ENCODE results near the gene ABCC9.

The ABCC9 gene

GRCh38 chr12:21940549-21941505, at the start of gene ABCC9:
Gene ABCC9, minus strand, starts transcription at chr12:21941426. Its CDS starts 4,752 bp downstream, at chr12:21936674.
- DNase-seq (ENCODE audit: low read depth in 3 of 3, low spot score in 1 of 3) = no peak

GRCh38 chr12:21989819-21990412, 48.7 kb upstream of the ABCC9 start:
- DNase-seq (ENCODE audit: low read depth in 3 of 3, low spot score in 1 of 3) = no peak

GRCh38 chr12:21988619-21989018, 47.4 kb upstream of the ABCC9 start:
- DNase-seq (ENCODE audit: low read depth in 3 of 3, low spot score in 1 of 3) = no peak

GRCh38 chr12:21987755-21988154, 46.5 kb upstream of the ABCC9 start:
- DNase-seq (ENCODE audit: low read depth in 3 of 3, low spot score in 1 of 3) = no peak

GRCh38 chr12:21985155-21985554, 43.9 kb upstream of the ABCC9 start:
- DNase-seq (ENCODE audit: low read depth in 3 of 3, low spot score in 1 of 3) = no peak

GRCh38 chr12:21984375-21984774, 43.1 kb upstream of the ABCC9 start:
- DNase-seq (ENCODE audit: low read depth in 3 of 3, low spot score in 1 of 3) = no peak

GRCh38 chr12:21983095-21983494, 41.9 kb upstream of the ABCC9 start:
- no peak for DNase-seq (ENCODE audit: low read depth in 3 of 3, low spot score in 1 of 3)

GRCh38 chr12:21980544-21980943, 39.3 kb upstream of the ABCC9 start:
- no peak for DNase-seq (ENCODE audit: low read depth in 3 of 3, low spot score in 1 of 3)

GRCh38 chr12:21975293-21975692, 34.1 kb upstream of the ABCC9 start:
- no peak for DNase-seq (ENCODE audit: low read depth in 3 of 3, low spot score in 1 of 3)

GRCh38 chr12:21973221-21973620, 32.0 kb upstream of the ABCC9 start:
- no peak for DNase-seq (ENCODE audit: low read depth in 3 of 3, low spot score in 1 of 3)

GRCh38 chr12:21972055-21972454, 30.8 kb upstream of the ABCC9 start:
- no peak for DNase-seq (ENCODE audit: low read depth in 3 of 3, low spot score in 1 of 3)

- DNase-seq (ENCODE audit: low read depth in 3 of 3, low spot score in 1 of 3) = no peak
Measured at GRCh38 chr12:21971344-21971743, 30.1 kb upstream of the ABCC9 start.

- DNase-seq (ENCODE audit: low read depth in 3 of 3, low spot score in 1 of 3) = no peak
Measured at GRCh38 chr12:21962821-21963220, 21.6 kb upstream of the ABCC9 start.

GRCh38 chr12:21962236-21962635, 21.0 kb upstream of the ABCC9 start:
- no peak for DNase-seq (ENCODE audit: low read depth in 3 of 3, low spot score in 1 of 3)

- no peak for DNase-seq (ENCODE audit: low read depth in 3 of 3, low spot score in 1 of 3)
Measured at GRCh38 chr12:21950649-21951048, 9.4 kb upstream of the ABCC9 start.

GRCh38 chr12:21949036-21949435, 7.8 kb upstream of the ABCC9 start:
- no peak for DNase-seq (ENCODE audit: low read depth in 3 of 3, low spot score in 1 of 3)

- no peak for DNase-seq (ENCODE audit: low read depth in 3 of 3, low spot score in 1 of 3)
Measured at GRCh38 chr12:21946983-21947382, 5.8 kb upstream of the ABCC9 start.

GRCh38 chr12:21945002-21945401, 3.8 kb upstream of the ABCC9 start:
- DNase-seq (ENCODE audit: low read depth in 3 of 3, low spot score in 1 of 3) = no peak

GRCh38 chr12:21942377-21942703, 1.1 kb upstream of the ABCC9 start:
- DNase-seq (ENCODE audit: low read depth in 3 of 3, low spot score in 1 of 3) = no peak

GRCh38 chr12:21941506-21942376, 515 bp upstream of the ABCC9 start:
- DNase-seq (ENCODE audit: low read depth in 3 of 3, low spot score in 1 of 3) = no peak

GRCh38 chr12:21939435-21939834, 1.8 kb downstream of the ABCC9 start:
- DNase-seq (ENCODE audit: low read depth in 3 of 3, low spot score in 1 of 3) = no peak

- no peak for DNase-seq (ENCODE audit: low read depth in 3 of 3, low spot score in 1 of 3)
Measured at GRCh38 chr12:21938879-21939278, 2.3 kb downstream of the ABCC9 start.

Measured in stimulated activated CD4-positive, alpha-beta T cell treated with anti-CD3 and anti-CD28 coated beads, TNF-alpha, amount 100 ng/mL, for 1 hour (primary cell).